GM19468 (cell line): ENCODE data around the gene TARP.

ENCODE experiments used
- ATAC-seq: cut with Tn5 transposase; IDR thresholded peaks from one replicate; pipeline ENCODE4 v1.9.1; 2021; ENCODE audit warnings: mild to moderate bottlenecking, moderate library complexity, moderate number of reproducible peaks; ENCODE audit not compliant: unreplicated experiment; ENCODE audit errors: extremely low read depth

TARP gene

DNA sequence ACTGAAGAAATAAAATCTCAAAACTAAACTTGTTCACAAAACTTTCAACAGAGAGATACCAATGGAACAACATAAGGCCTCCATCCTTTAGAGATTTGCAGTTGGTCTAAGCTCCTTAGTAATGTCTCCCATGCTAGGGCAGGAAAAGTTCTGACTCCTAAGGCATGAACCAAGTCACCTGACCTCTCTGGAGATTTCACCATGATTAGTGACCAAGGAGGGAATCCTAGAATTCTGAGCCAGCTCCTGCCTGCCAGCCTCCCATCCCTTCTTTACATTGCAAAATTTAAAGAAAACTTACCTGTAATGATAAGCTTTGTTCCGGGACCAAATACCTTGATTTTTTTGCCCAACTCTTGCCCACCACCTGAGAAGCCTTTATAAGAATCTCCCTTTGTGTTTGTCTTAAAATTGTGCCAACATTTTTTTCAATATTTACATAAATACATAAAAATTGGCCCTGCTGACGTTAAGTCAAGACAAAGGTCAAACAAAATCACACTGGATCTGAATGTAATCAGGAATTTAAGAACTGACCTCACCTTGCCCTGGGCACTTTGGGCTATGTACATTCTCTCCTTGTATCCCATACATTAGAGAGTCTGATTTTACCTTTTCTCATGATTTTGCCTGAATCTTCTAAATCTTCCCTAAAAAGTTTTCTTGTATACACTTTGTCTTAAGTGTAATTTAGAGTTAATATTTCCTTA lies at the start of gene TARP:
Gene TARP, minus strand, starts transcription at position 351 of the 710 bp plus-strand sequence.
- no peak for ATAC-seq

DNA sequence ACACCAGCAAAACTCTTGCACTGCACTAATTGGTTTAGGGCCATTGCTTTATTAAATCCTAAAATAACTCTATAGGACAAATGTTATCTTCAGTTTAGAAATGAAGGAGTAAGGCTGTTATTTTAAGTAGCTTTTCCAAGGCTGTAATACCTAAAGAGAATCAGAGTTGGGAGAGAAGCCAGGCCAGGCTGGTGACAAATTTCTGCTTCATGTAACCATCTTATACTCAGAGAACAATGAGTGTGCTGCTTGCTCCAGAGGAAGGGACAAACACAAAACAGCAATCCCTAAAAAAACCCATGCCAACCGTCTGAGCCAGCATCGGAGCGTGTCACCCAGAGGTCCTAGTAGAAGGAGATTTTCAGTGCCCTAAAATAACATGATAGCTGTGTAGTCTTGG lies 49.7 kb upstream of the TARP start:
- no peak for ATAC-seq

DNA sequence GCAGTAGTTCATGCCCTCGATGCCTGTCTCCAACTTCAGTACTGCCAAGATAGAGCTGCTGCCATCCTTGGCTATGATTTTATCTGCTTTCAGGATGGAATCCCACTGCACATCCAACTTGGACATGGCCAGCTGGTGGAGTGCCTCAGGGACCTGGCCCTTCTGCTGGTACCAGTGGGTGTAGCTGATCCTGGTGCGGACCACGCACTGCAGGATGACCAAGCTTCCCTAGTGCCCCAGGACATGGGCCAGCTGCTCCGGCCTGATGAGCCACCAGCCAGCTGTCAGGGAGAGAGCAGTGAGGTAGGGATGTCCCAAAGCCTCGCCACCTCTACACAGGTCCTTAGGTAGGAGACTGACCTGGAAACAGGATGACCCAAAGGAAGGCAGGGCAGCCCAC lies 49.0 kb upstream of the TARP start:
- ATAC-seq, result no peak

DNA sequence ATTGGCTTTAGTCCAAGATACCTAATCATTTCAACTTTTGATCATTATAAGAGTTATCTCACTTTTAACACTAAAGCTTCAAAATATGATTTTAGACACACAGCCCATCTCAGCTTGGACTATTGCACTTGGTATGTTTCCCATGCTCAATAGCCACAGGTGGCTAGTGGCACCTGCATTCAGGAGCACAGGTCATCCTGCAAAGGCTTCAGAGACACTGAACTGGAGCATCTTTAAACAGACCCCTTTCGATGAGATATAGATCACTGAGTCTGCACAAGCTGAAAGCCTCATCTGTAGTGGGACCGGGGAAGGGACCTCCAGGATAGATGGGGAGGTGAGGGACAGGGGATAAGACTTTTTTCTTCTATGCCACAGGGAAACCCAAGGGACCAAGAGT lies 48.5 kb upstream of the TARP start:
- ATAC-seq, result no peak

DNA sequence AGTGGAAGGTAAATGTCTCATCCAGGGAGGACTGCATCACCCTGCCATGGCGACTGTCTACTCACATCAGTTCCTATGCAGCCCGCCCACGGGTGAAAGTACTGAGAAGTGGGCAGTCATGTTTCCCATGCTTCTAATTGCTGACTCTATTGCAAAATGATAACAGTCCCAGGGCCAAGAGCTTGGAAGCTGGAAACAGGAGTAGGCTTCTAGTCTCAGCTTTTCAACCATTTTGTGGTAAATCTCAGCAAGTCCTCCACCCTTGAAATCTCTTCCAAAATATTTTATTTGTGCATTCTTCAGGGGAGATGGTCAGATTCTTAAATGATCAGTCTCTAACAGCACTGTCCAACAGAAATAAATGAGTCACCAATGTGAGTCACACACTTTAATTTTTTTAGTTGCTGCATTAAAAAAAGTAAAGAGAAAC lies 48.1 kb upstream of the TARP start:
- no peak for ATAC-seq

DNA sequence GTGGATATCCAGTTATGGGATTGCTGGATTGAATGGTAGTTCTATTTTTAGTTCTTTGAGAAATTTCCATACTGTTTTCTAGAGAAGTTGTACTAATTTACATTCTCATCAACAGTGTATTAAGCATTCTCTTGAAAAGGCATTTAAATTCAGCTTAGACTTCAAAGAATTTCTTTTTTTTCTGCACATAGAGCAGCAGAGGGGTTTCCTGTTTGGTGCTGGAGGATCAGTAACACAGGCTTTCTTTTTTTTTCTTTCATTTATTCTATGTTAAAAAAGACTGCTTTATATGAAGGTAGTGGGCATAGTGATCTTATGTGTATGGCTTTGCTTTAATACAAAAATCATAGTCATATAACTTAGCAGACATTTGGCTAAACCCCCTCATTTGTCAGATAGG lies 47.6 kb upstream of the TARP start:
- no peak for ATAC-seq

DNA sequence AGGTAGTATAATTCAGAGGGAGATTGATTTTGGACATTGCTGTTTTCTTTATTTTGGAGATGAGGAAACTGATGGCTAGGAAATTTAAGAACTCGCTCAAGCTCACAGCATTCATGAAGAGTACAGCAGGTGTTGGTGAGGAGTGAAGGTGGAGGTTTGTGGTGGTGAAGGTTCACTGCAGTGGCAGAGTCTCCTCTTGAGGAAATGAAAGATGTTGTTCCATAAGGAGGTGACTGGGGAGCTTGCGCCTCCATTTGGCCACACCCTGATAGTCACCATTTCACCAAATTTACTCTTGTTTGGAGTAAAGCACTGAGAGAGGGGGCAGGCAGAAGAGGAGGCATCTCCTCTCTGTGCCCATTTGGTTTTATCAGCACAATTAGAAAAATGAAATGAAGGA lies 46.4 kb upstream of the TARP start:
- ATAC-seq, result no peak

DNA sequence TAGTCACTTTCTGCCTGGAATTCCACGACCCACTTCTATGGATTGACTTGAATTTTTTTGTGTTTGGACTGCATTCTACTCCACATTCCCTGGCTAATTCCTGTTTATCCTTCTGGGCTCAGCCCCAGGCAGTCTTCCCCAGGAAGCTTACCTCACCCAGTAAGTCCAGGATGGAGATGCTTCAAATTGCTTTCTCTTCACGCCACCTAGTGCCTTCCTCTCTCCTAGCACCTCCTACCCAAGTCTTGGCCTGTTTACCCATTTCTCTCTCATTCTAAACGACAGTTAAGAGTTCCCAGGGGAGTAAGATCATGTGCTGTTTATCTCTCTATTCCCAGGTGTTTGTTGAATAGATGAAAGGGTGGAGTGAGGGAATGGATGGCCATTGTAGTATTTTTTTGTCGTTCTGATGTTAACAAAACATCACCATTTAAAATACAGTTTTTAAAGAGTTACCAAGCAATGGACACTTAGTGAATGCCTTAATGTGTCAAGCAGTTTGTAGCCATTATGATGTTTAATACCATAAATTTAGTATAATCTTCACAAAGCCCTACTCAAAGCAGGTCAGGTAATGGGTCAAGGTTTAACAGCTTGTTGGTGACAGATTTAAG lies 45.5 kb upstream of the TARP start:
- ATAC-seq, result no peak

DNA sequence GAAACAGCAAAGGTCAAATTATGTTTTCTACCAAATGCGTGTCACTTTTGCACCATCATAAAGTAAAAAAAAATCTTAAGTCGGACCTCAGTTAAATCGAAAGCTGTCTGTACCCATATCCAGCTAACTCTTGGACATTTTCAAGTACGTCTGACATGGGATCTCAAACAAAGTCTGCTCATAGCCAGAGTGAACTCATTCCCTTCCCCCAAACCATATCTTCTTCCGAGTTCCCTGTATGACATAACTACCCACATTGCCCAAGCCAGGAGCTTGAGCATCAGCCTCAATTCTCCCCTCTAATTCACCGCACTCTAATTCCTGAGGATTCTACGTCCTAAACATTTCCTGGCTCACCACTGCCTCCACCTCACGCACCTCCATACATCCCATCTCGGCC lies 44.8 kb upstream of the TARP start:
- no peak for ATAC-seq

DNA sequence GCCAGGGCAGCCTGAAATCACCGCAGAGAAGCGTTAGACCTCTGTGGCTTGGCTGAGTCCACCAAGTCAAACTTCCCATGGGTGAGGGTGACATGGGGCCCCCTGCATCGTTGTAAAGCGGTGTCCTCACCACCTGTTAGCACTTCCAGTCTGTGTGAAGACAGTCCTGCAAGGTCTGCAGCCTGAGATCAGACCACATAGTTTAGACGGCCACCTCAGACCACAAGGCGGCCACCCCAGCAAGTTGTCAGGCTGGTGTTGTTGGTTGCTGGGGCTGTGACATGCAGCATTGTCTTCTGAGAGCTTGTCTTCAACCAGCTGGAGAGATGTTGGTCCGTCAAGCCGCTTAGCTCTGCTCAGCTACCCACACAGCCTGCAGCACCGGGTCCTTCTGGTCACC lies 44.1 kb upstream of the TARP start:
- ATAC-seq, result no peak

DNA sequence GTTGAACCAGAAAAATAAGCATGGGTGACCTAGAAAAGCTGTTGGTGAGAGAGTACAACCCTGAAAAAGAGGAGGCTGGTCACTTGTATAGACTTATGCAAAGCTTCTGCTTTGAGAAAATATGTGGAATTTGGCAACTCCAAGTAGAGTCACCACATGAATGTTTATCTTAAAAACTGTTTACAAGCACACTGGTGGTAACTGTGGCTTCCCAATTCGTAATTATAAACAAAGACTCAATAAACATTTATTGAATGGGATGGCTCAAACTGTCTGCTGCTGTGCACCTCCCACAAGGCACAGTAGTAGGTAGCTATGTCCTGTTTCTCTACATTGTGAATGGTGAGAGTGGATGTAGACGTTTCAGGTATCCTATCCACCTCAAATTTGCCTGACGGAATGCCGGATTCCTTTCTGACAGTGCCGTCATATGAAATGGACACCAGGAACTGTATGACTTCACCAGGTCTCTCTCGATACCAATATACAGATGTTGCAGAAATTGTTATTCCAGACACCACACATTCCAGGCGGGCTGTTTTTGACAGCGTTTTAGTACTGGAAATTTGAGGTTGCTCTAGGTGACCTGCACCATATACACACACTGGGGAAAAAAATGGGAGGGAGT lies 43.4 kb upstream of the TARP start:
- ATAC-seq, result no peak

DNA sequence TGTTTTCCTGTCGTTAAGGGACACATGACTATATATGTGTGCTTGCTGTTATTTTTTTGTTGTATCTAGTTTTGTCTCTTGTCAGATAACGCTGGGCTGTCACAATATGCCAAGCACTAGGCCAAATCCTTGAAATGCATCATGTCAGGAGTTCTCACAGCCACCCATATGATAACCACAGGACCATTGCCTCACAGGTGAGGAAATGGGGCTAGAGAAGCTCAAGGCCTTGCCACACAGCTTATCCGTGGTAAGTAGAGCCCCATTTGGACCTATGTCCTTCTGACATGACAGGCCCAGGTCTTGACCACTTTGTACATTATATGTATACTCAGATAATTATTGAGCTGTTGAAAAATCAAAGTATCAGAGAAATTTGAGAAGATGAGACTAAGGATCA lies 42.0 kb upstream of the TARP start:
- ATAC-seq, result no peak

DNA sequence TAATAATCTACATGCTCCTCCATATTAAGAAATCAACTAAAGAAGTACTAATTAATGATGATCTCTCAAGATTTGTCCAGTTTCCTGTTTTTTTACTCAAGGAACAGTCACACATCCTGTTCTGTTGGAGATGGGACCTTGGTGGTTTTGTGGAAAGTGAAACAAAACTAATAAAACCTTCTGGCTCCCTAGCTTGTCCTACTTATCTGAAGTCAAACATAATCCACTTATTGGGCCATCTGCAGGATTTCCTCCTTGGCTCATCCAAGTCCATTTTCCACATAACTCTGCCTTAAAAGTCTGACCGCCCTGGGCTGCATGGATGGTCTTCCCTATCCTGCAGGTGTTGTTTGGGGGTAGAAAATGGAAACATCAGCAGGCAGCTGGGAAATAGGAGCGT lies 39.4 kb upstream of the TARP start:
- no peak for ATAC-seq

DNA sequence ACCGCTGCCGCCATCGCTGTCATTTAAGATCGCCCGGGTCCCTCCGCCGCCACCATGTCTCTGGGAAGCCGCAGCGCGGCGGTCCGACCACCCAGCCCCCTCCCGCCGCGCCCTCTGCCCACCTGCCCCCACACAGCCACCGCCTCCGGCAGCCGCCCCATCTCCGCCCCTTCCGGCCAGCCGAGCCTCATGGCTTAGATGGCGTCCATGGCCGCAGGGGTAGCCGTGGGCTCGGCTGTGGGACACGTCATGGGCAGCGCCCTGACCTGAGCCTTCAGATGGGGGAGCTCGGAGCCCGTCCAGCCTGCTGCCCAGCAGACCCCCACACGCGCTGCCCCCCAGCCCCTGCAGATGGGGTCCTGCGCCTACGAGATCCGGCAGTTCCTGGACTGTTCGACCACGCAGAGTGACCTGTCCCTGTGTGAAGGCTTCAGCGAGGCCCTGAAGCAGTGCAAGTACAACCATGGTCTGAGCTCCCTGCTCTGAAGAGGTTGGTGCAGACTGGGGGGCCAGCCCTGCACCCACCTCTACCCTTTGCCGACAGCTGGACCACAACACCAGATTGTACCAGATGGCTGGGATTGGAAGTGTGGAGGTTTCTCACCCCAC lies 38.0 kb upstream of the TARP start:
- ATAC-seq, result no peak

DNA sequence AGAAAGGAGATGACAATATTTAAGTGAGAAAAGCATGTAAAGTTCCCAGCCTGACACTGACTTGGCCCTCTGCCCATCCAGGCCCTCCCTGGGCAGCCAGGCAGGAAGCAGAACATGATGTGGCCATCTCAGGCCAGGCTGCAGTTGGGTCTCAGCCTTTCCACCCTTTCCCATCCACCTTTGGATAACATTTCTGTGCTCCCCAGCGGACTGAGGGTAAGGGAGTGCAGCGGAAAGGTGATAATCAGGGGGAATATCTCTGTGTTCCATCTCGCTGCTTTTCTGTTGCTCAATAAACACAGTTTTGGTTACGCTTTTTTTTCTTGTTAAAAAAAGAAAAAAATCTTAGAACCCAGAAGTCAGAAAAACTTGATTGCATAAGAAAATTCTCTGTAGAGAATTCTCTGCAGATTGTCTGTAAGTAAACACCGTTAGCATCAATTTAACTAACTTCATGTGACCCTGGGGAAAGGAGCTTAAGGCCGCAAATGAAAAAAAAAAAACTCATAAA lies 37.2 kb upstream of the TARP start:
- no peak for ATAC-seq

DNA sequence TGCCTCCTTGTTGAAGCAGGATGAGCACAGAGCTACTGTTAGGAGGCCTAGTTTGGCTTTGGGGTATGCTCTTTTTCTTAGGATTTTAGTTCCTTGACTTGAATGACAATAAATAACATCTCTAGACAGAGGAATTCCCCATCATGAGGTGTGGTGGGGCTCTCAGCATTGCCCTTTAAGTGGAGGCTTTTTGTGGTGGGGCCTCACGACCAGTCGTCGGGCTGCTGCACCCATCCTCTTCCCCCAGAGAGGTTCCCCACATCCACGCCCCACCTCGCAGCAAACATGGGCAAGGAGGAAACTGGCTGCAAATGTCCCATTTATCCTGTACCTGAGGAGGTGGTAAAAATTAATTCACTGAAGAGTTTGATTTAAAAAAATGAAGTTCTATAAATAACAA lies 36.1 kb upstream of the TARP start:
- no peak for ATAC-seq

DNA sequence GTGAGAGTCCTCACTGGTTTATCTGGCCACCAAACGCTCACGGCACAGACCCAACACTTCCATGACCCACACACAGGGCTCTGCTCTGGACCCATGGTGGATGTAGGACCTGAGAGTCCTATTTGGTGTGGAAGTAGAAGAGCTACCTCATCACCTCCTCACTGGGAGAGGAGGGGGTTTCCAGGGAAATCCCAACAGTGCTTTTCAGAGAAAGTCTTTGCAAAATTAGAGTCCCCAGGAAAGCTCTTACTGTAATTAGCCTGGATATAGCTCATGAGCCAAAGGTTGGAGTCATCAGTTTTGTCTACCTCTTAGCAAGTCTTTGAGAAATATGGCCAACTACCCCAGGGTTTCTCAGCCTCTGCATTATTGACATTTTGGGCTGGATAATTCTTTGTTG lies 34.7 kb upstream of the TARP start:
- ATAC-seq, result no peak

DNA sequence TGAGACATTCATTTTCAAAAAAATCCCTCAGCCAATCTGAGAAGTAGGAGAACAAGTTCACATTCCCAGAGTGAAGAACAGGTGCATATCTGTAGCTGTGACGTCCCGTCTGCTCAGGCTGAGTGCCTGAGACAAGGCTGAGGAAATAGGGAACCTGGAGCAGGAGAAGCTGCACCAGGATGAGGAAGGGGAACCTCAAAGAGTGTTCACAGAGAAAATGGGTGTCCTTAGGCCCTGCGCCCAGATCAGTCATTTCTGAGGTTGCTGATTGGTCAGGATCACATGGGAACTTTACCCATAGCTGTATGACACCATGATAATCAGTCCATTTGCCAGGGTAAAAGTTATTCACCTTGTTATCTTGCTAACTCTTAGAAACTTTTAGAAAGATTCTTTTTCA lies 34.2 kb upstream of the TARP start:
- ATAC-seq, result no peak

DNA sequence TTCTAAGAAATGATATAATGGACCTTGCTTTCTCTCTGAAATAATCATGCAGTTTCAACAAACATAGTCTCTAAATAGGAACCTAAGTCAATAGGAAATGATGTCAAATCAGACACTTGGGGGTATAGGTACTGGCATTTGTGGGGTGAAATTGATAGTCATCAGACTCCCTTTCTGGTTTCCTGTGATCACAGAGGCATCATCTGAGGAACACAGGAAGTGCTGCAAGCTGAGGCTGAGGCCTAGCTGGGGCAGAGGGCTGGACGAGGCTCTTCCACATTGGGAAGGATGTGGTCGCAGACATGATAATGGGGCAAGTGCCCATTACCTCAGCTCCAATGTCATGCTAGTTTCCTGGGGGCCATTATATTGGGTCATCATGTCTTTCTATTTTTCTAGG lies 33.5 kb upstream of the TARP start:
- ATAC-seq, result no peak

DNA sequence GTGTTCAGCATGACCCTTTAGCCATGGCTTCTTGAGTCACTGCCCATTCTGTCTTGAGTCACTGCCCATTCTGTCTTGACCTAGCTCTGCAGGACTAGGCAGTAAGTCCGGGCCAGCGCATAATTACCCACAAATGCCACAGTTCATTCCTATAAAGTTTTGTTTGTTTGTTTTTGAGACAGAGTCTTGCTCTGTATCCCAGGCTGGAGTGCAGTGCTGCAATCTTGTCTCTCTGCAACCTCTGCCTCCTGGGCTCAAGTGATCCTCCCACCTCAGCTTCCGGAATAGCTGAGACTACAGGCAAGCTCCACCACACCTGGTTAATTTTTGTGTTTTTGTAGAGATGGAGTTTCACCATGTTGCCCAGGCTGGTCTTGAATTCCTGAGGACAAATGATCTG lies 32.7 kb upstream of the TARP start:
- ATAC-seq, result no peak

DNA sequence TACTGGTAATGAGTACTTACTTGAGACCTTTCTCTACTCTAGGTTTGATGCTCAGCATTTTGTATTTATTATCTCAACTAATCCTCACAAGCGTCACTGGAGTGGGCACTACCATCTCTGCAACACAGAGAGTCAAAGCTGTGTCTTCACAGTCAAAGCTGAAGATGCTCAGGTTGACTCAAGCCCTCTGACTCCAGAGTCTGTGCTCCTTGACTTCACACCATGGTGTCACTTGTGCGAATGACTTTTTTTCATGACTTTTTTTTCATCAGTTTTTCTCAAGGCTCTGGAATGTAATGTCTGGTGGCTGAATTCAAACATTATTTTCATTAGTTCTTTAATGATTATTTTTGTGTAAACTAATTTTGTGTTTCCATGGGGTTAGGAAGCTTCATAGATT lies 30.4 kb upstream of the TARP start:
- ATAC-seq, result no peak
